T-helper 1 cell treated with Interleukin-12 subunit alpha and Interleukin-12 subunit beta and Interleukin-4 antibody, amounts not matched to agents 30 μg/mL and 1 μg/mL, for 36 hours (primary cell): ENCODE results near the gene TRUB1.

Experiments used
- H3K27ac Mint-ChIP-seq: one replicate; pipeline ENCODE4 v1.8.0; 2021; ENCODE audit warnings: mild to moderate bottlenecking, mixed read lengths
- H3K27me3 Mint-ChIP-seq: one replicate; pipeline ENCODE4 v1.8.0; 2021; ENCODE audit warnings: low read depth, mixed read lengths
- H3K36me3 Mint-ChIP-seq: one replicate; pipeline ENCODE4 v1.8.0; 2021; ENCODE audit warnings: low read depth, mixed read lengths
- H3K4me1 Mint-ChIP-seq: one replicate; pipeline ENCODE4 v1.8.0; 2021; ENCODE audit warnings: low read depth, mixed read lengths
- H3K4me3 Mint-ChIP-seq: one replicate; pipeline ENCODE4 v1.8.0; 2021; ENCODE audit warnings: mild to moderate bottlenecking, moderate library complexity, mixed read lengths
- H3K9me3 Mint-ChIP-seq: one replicate; pipeline ENCODE4 v1.8.0; 2021; ENCODE audit warnings: mixed read lengths

Gene TRUB1

DNA sequence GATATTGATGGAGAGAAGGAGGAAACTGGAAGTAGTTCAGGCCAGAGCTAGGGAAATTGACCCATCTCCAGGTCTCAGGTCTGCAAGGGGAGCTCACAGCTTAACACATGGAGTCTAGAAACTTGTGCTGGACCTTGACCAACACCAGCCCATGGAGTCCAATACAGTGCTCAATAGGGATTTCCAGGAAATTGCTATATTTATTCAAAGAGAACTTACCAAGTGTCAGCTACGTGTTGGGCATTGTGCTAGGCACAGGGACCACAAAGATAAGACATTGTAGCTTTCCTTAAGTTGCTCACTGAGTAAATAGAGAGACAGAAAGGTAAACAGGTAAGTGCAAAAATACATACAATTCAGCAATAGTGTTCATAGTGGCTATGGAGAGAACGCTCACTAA lies 82.5 kb downstream of the TRUB1 start:
- H3K27ac Mint-ChIP-seq: no peak overlapping the region
- H3K4me3 Mint-ChIP-seq: no peak overlapping the region
- H3K36me3 Mint-ChIP-seq: no peaks in the 10 kb centered on the region
- no peaks in the 10 kb centered on the region for H3K27me3 Mint-ChIP-seq
- no peaks in the 10 kb centered on the region for H3K9me3 Mint-ChIP-seq
- H3K4me1 Mint-ChIP-seq: no peaks in the 10 kb centered on the region

DNA sequence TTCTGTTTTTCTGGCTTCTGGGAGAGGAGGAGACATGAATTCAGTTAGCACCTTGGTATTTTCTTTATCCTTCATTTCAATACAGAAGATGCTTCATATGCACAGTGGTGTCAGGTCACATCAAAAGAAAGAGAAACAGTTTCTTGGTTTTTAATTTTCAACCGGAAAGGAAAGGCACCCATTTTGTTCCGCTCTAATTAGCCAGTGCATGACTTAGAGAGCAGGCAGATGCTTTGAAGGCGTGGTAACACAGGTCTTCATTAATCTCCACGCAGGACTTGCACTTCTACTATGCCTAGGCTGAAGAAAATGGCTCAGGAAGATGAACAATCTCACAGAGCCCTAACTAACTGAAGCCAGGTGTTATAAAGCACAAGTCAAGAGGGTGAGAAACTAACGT lies 84.7 kb downstream of the TRUB1 start:
- Mint-ChIP-seq H3K27me3 (no peaks in the 10 kb centered on the region), H3K27ac (no peak overlapping the region), H3K36me3 (no peaks in the 10 kb centered on the region), H3K4me1 (no peaks in the 10 kb centered on the region), H3K9me3 (no peaks in the 10 kb centered on the region), H3K4me3 (no peak overlapping the region)

- H3K27me3 Mint-ChIP-seq: no peaks in the 10 kb centered on the region
- no peaks in the 10 kb centered on the region for H3K4me1 Mint-ChIP-seq
- no peaks in the 10 kb centered on the region for H3K9me3 Mint-ChIP-seq
- H3K27ac Mint-ChIP-seq: no peak overlapping the region
- no peak overlapping the region for H3K4me3 Mint-ChIP-seq
- no peaks in the 10 kb centered on the region for H3K36me3 Mint-ChIP-seq
These were observed 85.7 kb downstream of the TRUB1 start for GRCh38 chr10:115023715-115024114.

DNA sequence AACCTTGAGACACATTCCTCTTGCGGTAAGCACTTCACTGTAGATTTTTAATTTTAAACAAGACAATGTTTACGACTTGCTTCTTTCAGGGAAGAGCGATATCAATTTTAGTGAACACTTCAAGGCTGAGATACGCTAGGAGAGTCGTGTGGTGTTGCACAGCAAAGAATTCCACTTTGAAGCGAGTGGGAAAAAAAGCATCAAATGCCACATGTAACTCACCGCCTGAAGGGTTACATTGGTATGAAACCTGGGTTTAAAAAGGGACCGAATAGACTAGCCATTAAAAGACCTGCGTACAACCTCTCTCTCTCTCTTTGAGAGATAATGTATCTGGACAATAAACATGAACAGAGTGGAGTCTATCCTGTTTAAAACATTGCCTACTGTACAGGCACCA lies 86.4 kb downstream of the TRUB1 start:
- H3K27ac Mint-ChIP-seq: no peak overlapping the region
- H3K27me3 Mint-ChIP-seq: no peaks in the 10 kb centered on the region
- H3K4me3 Mint-ChIP-seq: no peak overlapping the region
- no peaks in the 10 kb centered on the region for H3K36me3 Mint-ChIP-seq
- no peaks in the 10 kb centered on the region for H3K4me1 Mint-ChIP-seq
- no peaks in the 10 kb centered on the region for H3K9me3 Mint-ChIP-seq

DNA sequence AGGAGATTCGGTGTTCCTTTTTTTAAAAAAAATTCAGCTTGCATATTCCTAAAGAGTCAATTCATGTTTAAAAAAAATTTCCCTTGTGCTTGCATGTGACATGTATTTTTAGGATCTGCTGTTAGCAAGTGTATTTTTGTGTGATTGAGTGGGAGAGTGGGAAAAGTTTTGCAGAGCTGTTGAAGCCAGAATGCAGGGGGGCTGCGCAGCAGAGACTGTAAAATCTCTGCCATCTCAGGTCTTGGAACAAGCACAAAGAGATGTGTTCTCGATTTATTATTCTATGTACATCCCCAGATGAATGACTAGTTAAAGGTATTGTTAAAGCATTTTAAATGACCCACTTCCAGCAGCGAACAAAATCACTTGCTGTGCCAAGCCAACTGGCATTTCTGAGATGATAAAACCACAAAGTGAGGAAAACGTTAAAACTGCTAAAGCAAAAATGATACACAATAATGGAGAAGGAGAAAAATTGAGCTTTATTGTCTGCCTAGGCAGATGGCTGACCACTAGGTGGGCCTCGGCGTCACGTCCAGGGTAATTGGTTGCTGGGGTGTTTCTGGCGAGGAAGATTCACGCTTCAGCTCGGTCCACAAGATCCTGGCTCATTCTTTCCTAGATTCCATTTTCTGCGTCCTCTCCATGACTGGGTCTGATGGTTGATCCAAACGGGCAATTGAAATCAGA lies 88.2 kb downstream of the TRUB1 start:
- no peak overlapping the region for H3K4me3 Mint-ChIP-seq
- H3K27ac Mint-ChIP-seq: no peak overlapping the region

DNA sequence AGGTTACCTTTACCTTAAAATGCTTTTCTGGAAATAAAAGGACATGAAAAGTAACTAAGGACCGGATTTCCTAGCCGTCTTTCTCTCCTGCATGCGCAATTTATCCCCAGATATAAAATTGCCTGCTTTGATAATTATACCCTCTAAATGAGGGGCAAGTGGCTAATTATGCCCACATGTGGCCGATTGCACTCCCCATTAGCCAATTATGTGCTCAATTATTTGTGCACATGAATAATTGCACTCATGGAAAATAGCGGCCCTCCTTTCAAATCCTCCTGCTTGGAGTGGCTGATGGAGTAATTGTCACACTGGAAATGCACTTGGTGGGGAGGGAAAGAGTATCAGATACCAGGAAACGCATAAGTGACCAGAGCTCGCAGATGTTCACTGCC lies 88.7 kb downstream of the TRUB1 start:
- Mint-ChIP-seq H3K9me3 (no peaks in the 10 kb centered on the region), H3K4me1 (no peaks in the 10 kb centered on the region), H3K27ac (no peak overlapping the region), H3K4me3 (no peak overlapping the region), H3K36me3 (no peaks in the 10 kb centered on the region), H3K27me3 (peaks cover 6% of the 10 kb centered on the region)

More for the DNA sequence above, 88.2 kb downstream of the TRUB1 start:
- Mint-ChIP-seq H3K27me3 (peaks cover 4% of the 10 kb centered on the region), H3K9me3 (no peaks in the 10 kb centered on the region), H3K36me3 (no peaks in the 10 kb centered on the region), H3K4me1 (no peaks in the 10 kb centered on the region)
